Stimulated activated CD8-positive, alpha-beta memory T cell treated with anti-CD3 and anti-CD28 coated beads, Interleukin-12 subunit alpha, Interleukin-12 subunit beta, amount 100 ng/mL, for 24 hours (primary cell): ENCODE measurements around the gene NOL9.
A peak's percentile ranks its signal among the peaks of the same experiment; 100 is the strongest.
"Not testable (repeated sequence)": the region's sequence is repeated elsewhere in the genome, so short reads cannot be mapped to it uniquely, and the experiment has no call there.

ENCODE experiments used
- DNase-seq: peaks from one replicate; pipeline ENCODE4 v3.0.0-alpha.2; 2020; ENCODE audit errors: extremely low read depth

Gene NOL9

GRCh38 chr1:6554031-6554906, at the start of gene NOL9:
TSS of gene NOL9 (minus strand) at chr1:6554513. CDS start at chr1:6554502, 11 bp downstream.
- peak; percentile 85 for DNase-seq

GRCh38 chr1:6603238-6603914, 49.1 kb upstream of the NOL9 start:
- no peak for DNase-seq

DNA sequence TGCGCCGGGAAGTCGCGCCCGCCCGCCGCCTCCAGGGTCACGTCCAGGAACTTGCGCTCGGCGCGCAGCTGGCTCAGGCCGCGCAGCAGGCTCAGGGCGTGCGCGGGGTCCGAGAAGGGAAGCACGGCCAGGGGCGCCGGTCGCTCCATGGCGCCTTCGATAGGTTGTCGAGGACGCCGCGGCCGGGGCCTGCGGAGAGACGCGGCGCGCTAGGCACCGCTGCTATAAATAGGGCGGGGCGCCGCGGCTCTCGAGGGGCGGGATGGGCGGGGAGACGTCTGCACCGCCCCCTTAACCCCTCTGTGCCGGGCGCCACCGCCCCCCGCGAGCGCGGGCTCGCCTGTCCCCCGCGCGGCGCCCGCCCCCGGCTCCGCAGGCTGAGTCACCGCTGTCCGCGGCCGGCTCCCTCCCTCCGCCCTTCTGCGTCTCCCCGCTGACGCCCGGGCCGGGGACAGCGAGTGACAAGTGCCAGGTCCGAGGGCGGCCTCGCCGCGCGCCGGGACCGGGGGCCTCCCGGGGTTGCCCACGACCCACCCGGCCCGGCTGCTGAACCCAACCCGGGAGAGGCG, 48.4 kb upstream of the NOL9 start, which contains the start of gene KLHL21:
KLHL21 (minus strand) TSS at position 201 of the 569 bp plus-strand sequence; CDS start at position 149, 52 bp downstream.
- DNase-seq: peak; percentile 73

- DNase-seq: no peak
These were observed 47.8 kb upstream of the NOL9 start for GRCh38 chr1:6601923-6602668.

GRCh38 chr1:6601049-6601922, 47.0 kb upstream of the NOL9 start:
- peak; percentile 60 for DNase-seq

GRCh38 chr1:6600410-6601048, 46.2 kb upstream of the NOL9 start:
- DNase-seq: no peak

- DNase-seq: not testable (repeated sequence)
These were observed 45.7 kb upstream of the NOL9 start for GRCh38 chr1:6599991-6600390.

GRCh38 chr1:6599141-6599975, 45.0 kb upstream of the NOL9 start:
- DNase-seq: no peak

- no peak for DNase-seq
These were observed 43.4 kb upstream of the NOL9 start for GRCh38 chr1:6597777-6598131.

DNA sequence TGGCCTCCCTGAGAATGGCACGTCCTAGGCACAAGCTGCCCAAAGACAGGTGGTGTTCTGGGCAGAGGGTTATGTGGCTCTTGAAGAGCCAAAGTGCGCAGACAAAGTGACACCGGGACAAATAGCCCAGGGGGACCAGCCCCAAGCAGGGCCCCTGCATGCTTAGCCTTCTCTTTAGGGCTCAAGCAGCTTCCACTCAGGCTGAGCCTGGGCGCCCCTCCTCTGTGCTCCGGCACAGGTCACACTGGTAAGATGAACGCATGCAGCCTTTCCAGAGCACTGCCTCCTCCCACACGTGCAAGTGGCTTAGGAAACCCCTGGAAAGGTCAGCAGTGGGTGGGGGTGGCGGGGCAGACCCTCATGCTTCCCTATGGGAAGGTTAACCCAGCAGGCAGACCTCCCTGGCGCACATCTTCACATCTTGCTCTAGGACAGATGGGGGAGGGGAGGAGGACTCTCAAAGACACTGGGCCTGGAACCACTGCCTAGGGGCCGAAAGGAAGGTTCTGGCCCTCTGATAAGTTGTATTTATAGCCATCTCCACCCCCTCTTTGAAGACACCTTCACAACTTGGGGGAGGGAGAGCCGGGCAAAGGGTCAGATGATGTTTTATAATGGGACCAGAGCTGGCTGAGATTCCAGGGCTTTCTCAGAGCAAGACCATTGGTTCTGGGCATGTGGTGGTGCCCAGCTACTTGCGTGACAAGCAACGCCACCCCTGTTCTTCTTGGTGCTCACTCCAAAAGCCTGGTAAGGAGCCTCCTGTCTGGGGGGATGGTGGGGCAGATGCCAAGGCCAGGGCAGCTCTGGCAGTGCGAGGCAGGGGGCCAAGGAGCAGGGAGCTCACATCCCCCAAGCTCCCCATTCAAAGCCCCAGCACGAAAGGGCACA, 42.8 kb upstream of the NOL9 start:
- DNase-seq: no peak

GRCh38 chr1:6596351-6596750, 42.0 kb upstream of the NOL9 start:
- no peak for DNase-seq

DNA sequence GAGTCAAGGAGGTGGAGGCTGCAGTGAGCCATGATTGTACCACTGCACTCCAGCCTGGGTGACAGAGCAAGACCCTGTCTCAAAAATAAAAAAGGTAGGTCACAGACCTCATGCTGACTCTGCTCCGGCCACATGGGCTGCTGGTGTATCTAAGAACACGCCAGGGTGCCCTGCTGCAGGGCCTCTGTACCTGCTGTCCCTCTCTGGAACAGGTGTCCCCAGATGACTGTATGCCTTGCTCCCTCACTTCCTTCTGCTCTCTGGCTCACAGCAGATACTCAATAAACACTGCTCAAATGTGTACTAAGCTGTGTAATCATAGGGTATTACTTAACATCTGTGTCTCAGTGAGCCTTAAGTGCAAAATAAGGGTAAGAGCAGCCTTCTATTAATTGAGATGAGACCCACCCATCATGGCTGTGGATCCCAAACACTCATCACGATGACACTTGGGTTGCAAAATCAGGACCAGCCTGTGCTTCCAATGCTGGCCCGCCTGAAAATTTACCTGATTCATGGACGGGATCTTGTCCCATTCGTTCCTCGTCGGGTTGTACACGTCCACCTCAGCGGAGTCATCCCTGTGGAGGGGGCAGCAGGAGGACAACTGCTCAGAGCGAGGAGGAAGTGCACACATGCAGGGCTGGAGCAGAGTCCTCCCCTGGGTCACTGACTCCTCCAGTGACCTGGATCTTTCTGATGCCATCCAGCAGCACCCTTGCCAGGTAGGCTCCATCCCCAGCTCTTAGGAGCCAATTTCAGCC, 40.8 kb upstream of the NOL9 start:
- DNase-seq: no peak

GRCh38 chr1:6593810-6594209, 39.5 kb upstream of the NOL9 start:
- DNase-seq: no peak

GRCh38 chr1:6592865-6593593, 38.7 kb upstream of the NOL9 start:
- DNase-seq: no peak

- DNase-seq: no peak
These were observed 38.1 kb upstream of the NOL9 start for GRCh38 chr1:6592441-6592840.

DNA sequence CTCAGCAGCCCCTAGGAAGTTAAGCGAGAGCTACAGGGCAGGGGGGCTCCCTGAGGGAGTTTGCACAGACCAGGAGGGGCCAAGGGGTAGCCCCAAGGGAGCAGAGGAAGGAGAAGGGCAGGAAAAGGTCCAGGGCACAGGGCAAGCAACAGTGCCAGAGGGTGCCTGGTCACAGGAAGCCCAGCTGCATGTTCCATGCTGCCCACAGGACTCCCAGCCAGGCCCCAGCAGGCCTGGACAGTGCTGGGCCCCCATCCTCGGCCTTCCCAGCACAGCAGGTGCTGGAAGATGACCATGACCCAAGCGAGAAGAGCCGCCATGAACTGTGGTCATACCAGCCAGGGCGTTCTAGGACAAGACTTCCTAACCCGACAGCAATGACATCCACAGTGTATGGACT, 37.3 kb upstream of the NOL9 start:
- DNase-seq: no peak

DNA sequence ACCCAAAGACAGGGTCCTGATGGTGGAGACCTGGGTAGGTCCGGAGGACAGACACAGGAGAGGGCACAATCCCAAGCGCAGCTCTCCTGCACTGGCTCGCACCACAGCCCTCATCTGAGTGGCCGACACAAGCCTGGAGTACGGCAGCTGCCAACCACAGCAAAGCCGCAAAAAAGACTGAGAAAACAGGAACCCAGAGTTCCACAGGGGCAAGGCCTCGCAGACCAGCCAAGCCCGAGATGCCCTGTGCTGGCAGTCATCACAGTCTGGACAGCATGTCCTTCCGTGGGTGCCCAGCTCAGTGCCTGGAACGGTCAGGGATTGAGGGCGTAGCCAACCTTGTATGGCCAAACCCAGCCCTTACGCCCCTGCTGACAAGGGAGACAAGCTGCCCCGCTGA, 36.9 kb upstream of the NOL9 start:
- DNase-seq: no peak
